Measurements from ENCODE around the gene ADPRH. TPM values are rescaled to one million over a fixed set of nuclear protein-coding genes. Genes with fewer than 3 reads are reported as not detected.

Gene ADPRH
- total RNA-seq, 4 donors from 2014 or later, result 1.8 to 2.4 (median 2.3) TPM

DNA sequence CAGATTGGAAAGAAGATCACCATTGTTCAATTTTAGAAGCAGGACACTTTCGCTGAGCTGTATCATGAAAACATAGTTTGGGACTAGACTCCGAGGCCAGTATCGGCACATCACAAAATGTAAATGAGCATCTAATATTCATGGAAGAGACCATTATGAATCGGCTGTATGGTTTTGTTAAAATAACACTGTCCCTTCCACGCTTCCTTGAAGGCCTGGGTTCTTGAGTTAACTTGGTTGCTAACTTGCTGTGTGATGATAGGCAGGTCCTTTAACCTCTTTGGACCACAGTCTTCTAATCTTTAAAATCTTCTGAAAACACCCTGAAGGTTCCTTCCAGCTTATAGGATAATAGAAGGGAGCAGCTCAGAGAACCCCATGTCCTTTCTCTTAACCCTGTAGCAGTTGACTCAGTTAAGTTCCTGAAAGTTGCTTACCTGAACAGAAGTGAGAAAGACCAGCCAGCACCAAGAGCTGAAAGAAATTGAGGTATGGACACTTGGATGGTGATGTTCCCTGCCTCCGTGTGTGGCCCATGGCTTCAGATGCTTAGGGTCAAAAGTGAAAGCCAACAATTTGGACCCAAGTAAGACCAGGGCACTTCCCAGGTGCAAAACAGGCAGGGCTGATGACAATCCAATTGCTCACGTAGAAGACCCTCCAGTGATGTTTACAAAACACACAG, 22.0 kb upstream of the ADPRH start:
- intact Hi-C loops (cut with DNase I; ENCODE audit: low total_unique reads) (no loop called here), in situ Hi-C loops (cut with MboI; ENCODE audit: low pct_ligation_motif_present in 1 of 4, low pct_unique_long_range_greater_than_20kb in 1 of 4, low sequenced_read_pairs in 3 of 4) (no loop called here)
- no peaks in the 10 kb centered on the region for H3K27me3 ChIP-seq
- no peak for DNase-seq
- H3K4me3 ChIP-seq, result no peak overlapping the region
- no peak for TF ChIP-seq POLR2AphosphoS5 (IDR thresholded peaks at IDR 0.05)
- TF ChIP-seq EP300 (IDR thresholded peaks at IDR 0.05; ENCODE audit: low read depth), result no peak
- no peak for TF ChIP-seq CTCF (IDR thresholded peaks at IDR 0.05)
- no peak for TF ChIP-seq POLR2A (IDR thresholded peaks at IDR 0.05)
- H3K36me3 ChIP-seq, result no peaks in the 10 kb centered on the region
- no peaks in the 10 kb centered on the region for H3K4me1 ChIP-seq
- no peaks in the 10 kb centered on the region for H3K9me3 ChIP-seq
- WGBS, 2 donors (ENCODE audit: low coverage in 1 of 2), result 69 to 81% methylated on average over 7 of the region's 7 CpGs
- no peak overlapping the region for H3K27ac ChIP-seq

- 61 to 67% methylated on average over 2 to 3 of the region's 3 CpGs for WGBS, 2 donors (ENCODE audit: low coverage in 1 of 2)
- no peaks in the 10 kb centered on the region for H3K27me3 ChIP-seq
- no peak overlapping the region for H3K27ac ChIP-seq
- no peaks in the 10 kb centered on the region for H3K4me1 ChIP-seq
- no peak for DNase-seq
- intact Hi-C loops (cut with DNase I; ENCODE audit: low total_unique reads), result no loop called here
- in situ Hi-C loops (cut with MboI; ENCODE audit: low pct_ligation_motif_present in 1 of 4, low pct_unique_long_range_greater_than_20kb in 1 of 4, low sequenced_read_pairs in 3 of 4), result no loop called here
- no peak for TF ChIP-seq EP300 (IDR thresholded peaks at IDR 0.05; ENCODE audit: low read depth)
- TF ChIP-seq CTCF (IDR thresholded peaks at IDR 0.05), result no peak
- TF ChIP-seq POLR2A (IDR thresholded peaks at IDR 0.05), result no peak
- no peak for TF ChIP-seq POLR2AphosphoS5 (IDR thresholded peaks at IDR 0.05)
- H3K4me3 ChIP-seq, result no peak overlapping the region
- H3K9me3 ChIP-seq, result no peaks in the 10 kb centered on the region
- no peaks in the 10 kb centered on the region for H3K36me3 ChIP-seq
Measured at GRCh38 chr3:119557877-119558269, 21.4 kb upstream of the ADPRH start.

DNA sequence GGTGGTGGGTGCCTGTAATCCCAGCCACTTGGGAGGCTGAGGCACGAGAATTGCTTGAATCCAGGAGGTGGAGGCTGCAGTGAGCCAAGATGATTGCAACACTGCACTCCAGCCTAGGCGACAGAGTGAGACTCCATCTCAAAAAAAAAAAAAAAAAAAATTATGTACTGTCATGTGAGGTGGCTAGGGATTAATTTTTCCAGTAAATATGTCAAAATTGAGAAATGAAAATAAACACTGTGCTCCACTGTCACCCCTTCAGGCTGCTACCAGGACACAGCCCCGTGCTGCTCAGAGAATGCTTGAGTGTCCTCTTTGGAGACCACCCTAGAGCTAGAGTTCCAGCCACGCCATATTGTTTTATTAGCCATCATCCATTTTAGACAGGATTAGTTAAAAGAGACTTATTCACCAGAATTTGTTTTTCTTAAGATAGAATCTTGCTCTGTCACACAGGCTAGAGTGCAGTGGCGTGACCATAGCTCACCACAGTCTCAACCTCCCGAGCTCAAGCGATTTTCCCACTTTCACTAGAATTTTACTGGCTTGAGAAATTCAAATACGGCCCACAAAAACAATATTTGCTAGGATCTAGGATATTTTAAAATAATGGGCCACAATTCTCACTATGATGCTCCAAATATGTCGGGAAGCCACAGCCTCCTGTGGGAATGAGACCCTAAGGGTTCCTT, 20.5 kb upstream of the ADPRH start:
- Histone ChIP-seq H3K27me3 (no peaks in the 10 kb centered on the region), H3K9me3 (no peaks in the 10 kb centered on the region), H3K27ac (no peak overlapping the region), H3K4me3 (no peak overlapping the region), H3K36me3 (no peaks in the 10 kb centered on the region), H3K4me1 (no peaks in the 10 kb centered on the region)
- in situ Hi-C loops (cut with MboI; ENCODE audit: low pct_ligation_motif_present in 1 of 4, low pct_unique_long_range_greater_than_20kb in 1 of 4, low sequenced_read_pairs in 3 of 4), result no loop called here
- no peak for TF ChIP-seq POLR2AphosphoS5 (IDR thresholded peaks at IDR 0.05)
- TF ChIP-seq CTCF (IDR thresholded peaks at IDR 0.05), result no peak
- no peak for TF ChIP-seq POLR2A (IDR thresholded peaks at IDR 0.05)
- TF ChIP-seq EP300 (IDR thresholded peaks at IDR 0.05; ENCODE audit: low read depth), result no peak
- 81 to 89% methylated on average over 5 to 9 of the region's 9 CpGs for WGBS, 2 donors (ENCODE audit: low coverage in 1 of 2)
- DNase-seq, result no peak
- intact Hi-C loops (cut with DNase I; ENCODE audit: low total_unique reads), result no loop called here

GRCh38 chr3:119559441-119559963, 19.8 kb upstream of the ADPRH start, which contains the start of gene CD80:
Gene CD80 (minus strand): TSS chr3:119559614. CDS start chr3:119557728, 1,886 bp downstream.
- TF ChIP-seq EP300 (IDR thresholded peaks at IDR 0.05; ENCODE audit: low read depth) (no peak), CTCF (IDR thresholded peaks at IDR 0.05) (peak in 4 of 5 experiments; percentile 16 to 33 (median 25))
- no peaks in the 10 kb centered on the region for H3K9me3 ChIP-seq
- H3K27ac ChIP-seq, result no peak within 1 kb of the TSS
- H3K36me3 ChIP-seq, result no peaks in the 10 kb centered on the region
- no peaks in the 10 kb centered on the region for H3K27me3 ChIP-seq
- H3K4me3 ChIP-seq, result no peak within 1 kb of the TSS
- 21% methylated on average over 7 of the region's 7 CpGs; no CpG with 5 or more reads in 1 of the 2 donors for WGBS, 2 donors (ENCODE audit: low coverage in 1 of 2)
- DNase-seq, result peak; percentile 77
- no peaks in the 10 kb centered on the region for H3K4me1 ChIP-seq
- in situ Hi-C loops (cut with MboI; ENCODE audit: low pct_ligation_motif_present in 1 of 4, low pct_unique_long_range_greater_than_20kb in 1 of 4, low sequenced_read_pairs in 3 of 4) (no loop called here), intact Hi-C loops (cut with DNase I; ENCODE audit: low total_unique reads) (no loop called here)
